OCI-LY7 (cell line): ENCODE data around the gene RUNDC3A.

ENCODE experiments used
- EZH2phosphoT487 ChIP-seq: fragments of 200-600 bp; sonication (generic); IDR thresholded peaks from 2 replicates; pipeline ENCODE4 v1.6.1; 2018; ENCODE audit warnings: low read depth, borderline replicate concordance, mild to moderate bottlenecking, mixed run types, antibody characterized with exemption, low read length, moderate library complexity, mixed read lengths
- TF ChIP-seq, protein P1 (sequence below): fragments of 200-600 bp; sonication (generic); conservative IDR thresholded peaks from 2 replicates; pipeline ENCODE4 v1.5.1; 2014; ENCODE audit warnings: mild to moderate bottlenecking, antibody characterized with exemption, low read length, moderate library complexity, mixed read lengths

DNA sequence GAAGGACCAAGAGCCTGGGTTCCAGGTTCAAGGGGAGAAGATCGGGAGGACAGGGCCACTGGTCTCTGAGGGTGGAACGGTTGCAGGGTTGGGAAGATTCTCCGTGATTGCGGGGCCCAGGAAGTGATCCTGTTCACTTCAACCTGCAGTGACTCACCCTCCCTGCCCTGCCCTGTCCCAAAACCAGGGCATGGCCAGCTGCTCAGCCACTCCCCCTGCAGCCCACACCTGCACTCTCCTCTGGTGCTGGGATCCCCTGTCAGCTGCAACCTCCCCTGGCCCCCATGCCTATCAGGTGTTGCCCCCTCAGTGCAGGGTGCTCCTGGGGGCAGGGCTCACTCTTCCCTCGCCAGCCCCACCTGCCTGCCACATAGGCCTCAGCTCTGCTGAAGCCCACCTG is 1.1 kb downstream of the RUNDC3A start:
- TF ChIP-seq, protein P1, sequence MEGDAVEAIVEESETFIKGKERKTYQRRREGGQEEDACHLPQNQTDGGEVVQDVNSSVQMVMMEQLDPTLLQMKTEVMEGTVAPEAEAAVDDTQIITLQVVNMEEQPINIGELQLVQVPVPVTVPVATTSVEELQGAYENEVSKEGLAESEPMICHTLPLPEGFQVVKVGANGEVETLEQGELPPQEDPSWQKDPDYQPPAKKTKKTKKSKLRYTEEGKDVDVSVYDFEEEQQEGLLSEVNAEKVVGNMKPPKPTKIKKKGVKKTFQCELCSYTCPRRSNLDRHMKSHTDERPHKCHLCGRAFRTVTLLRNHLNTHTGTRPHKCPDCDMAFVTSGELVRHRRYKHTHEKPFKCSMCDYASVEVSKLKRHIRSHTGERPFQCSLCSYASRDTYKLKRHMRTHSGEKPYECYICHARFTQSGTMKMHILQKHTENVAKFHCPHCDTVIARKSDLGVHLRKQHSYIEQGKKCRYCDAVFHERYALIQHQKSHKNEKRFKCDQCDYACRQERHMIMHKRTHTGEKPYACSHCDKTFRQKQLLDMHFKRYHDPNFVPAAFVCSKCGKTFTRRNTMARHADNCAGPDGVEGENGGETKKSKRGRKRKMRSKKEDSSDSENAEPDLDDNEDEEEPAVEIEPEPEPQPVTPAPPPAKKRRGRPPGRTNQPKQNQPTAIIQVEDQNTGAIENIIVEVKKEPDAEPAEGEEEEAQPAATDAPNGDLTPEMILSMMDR = no peak
- TF ChIP-seq EZH2phosphoT487 = no peak
